ENCODE data around the gene WDFY1. TPM values are rescaled to one million over a fixed set of nuclear protein-coding genes. Genes with fewer than 3 reads are reported as not detected.

The WDFY1 gene
- total RNA-seq, 1 donor from 2014 or later = 177 TPM

DNA sequence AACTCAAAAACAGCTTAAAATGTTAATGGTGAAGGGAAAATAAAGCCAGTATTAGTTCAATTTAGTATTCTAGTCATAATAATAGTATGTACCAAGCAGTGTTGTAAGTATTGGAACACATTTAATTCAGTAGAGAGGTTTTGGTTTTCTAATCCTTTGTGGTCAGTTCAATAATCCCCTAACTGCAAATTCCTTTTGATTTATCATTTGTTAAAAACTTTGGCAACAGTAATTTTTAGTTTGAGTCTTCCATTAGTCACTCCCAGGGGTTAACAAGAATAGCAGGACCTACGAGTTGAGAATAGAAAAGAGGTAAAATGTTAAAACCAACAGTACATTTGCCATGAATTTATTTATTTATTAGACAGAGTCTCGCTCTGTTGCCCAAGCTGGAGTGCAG, 22.8 kb upstream of the WDFY1 start:
- H3K36me3 ChIP-seq = peaks cover 23% of the 10 kb centered on the region
- Mint-ChIP-seq H3K36me3 (peaks cover 2% of the 10 kb centered on the region), H3K4me1 (no peaks in the 10 kb centered on the region), H3K27ac (no peak overlapping the region), H3K4me3 (no peak overlapping the region), H3K27me3 (ENCODE audit: insufficient read depth, low read depth) (no peaks in the 10 kb centered on the region), H3K9me3 (no peaks in the 10 kb centered on the region)
- H3K27me3 ChIP-seq = no peaks in the 10 kb centered on the region
- H3K4me1 ChIP-seq = no peaks in the 10 kb centered on the region
- DNase-seq (ENCODE audit: low spot score) = no peak
- H2AFZ ChIP-seq (replicated peaks) = no peak overlapping the region
- peaks cover 23% of the 10 kb centered on the region for H3K79me2 ChIP-seq (ENCODE audit: low read depth)
- no peak overlapping the region for H3K4me2 ChIP-seq
- H3F3A ChIP-seq (ENCODE audit: low read depth) = peaks cover 26% of the 10 kb centered on the region
- H3K9ac ChIP-seq = no peak overlapping the region
- H3K27ac ChIP-seq = no peak overlapping the region
- no peak overlapping the region for H3K4me3 ChIP-seq
- H3K9me3 ChIP-seq (ENCODE audit: low read depth) = no peaks in the 10 kb centered on the region
- peaks cover 5% of the 10 kb centered on the region for H4K20me1 ChIP-seq (ENCODE audit: low read depth)
- TF ChIP-seq EZH2phosphoT487 (IDR thresholded peaks at IDR 0.05) (no peak), EZH2 (IDR thresholded peaks at IDR 0.05) (no peak)
- TF ChIP-seq, protein P1, sequence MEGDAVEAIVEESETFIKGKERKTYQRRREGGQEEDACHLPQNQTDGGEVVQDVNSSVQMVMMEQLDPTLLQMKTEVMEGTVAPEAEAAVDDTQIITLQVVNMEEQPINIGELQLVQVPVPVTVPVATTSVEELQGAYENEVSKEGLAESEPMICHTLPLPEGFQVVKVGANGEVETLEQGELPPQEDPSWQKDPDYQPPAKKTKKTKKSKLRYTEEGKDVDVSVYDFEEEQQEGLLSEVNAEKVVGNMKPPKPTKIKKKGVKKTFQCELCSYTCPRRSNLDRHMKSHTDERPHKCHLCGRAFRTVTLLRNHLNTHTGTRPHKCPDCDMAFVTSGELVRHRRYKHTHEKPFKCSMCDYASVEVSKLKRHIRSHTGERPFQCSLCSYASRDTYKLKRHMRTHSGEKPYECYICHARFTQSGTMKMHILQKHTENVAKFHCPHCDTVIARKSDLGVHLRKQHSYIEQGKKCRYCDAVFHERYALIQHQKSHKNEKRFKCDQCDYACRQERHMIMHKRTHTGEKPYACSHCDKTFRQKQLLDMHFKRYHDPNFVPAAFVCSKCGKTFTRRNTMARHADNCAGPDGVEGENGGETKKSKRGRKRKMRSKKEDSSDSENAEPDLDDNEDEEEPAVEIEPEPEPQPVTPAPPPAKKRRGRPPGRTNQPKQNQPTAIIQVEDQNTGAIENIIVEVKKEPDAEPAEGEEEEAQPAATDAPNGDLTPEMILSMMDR (IDR thresholded peaks at IDR 0.05) = no peak

DNA sequence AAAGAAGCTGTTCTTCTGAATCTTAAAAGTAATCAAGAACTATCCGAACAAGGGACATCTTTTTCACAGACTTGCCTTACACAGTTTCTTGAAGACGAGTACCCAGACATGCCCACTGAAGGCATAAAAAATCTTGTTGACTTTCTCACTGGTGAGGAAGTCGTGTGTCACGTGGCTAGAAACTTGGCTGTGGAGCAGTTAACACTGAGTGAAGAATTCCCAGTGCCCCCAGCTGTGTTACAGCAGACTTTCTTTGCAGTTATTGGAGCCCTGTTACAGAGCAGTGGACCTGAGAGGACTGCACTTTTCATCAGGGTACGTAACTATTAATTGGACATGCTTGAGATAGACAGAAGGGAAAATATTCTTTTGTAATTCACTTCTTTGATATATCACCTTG, 14.6 kb upstream of the WDFY1 start:
- H3K4me1 ChIP-seq = peaks cover 46% of the 10 kb centered on the region

DNA sequence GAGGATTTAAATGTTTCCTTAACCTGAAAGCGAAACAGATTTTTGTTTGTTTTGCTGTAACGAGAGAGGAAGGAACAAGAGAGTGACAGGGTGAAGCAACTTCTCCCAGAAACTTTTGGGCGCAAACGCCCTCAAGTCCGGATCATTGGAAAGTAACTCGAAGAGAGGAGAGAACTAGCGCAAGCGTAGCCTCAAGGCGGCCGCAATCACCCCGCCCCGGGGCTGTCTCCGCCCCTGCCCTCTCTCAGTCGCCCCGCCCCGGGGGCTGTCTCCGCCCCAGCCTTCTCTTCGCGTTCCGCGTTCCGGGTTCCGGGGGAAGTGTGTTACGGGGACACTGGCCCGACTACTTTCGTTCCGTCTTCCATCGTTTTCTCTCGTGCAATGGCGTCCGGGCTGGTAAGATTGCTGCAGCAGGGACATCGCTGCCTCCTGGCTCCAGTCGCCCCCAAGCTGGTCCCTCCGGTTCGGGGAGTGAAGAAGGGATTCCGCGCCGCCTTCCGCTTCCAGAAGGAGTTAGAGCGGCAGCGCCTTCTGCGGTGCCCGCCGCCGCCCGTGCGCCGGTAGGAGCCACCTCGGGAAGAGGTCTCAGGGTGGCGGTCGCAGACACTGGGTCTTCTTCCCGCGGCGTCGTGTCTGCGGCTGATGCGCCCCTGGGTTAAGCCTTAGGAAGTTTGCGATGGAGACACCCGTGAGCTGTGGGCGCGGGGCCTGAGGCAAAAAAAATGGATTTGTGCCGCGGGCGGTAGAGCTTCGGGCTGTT, 12.1 kb upstream of the WDFY1 start, which contains the start of gene MRPL44:
TSS of gene MRPL44 (plus strand) at position 372 of the 760 bp plus-strand sequence. CDS start at position 382, 10 bp downstream.
- Histone ChIP-seq H2AFZ (replicated peaks) (peak within 1 kb of the TSS; percentile 87), H3K9ac (peak within 1 kb of the TSS; percentile 97), H3K27me3 (no peaks in the 10 kb centered on the region), H3F3A (ENCODE audit: low read depth) (peaks cover 36% of the 10 kb centered on the region), H3K9me3 (ENCODE audit: low read depth) (no peaks in the 10 kb centered on the region), H3K4me1 (peaks cover 69% of the 10 kb centered on the region), H3K79me2 (ENCODE audit: low read depth) (peaks cover 50% of the 10 kb centered on the region), H3K36me3 (no peaks in the 10 kb centered on the region), H4K20me1 (ENCODE audit: low read depth) (peaks cover 43% of the 10 kb centered on the region), H3K4me3 (peak within 1 kb of the TSS; percentile 92), H3K27ac (peak within 1 kb of the TSS; percentile 75), H3K4me2 (peak within 1 kb of the TSS; percentile 89)
- H3K4me3 Mint-ChIP-seq = peak within 1 kb of the TSS; percentile 95
- H3K27me3 Mint-ChIP-seq (ENCODE audit: insufficient read depth, low read depth) = peaks cover 6% of the 10 kb centered on the region
- no peaks in the 10 kb centered on the region for H3K9me3 Mint-ChIP-seq
- TF ChIP-seq EZH2phosphoT487 (IDR thresholded peaks at IDR 0.05) (no peak), EZH2 (IDR thresholded peaks at IDR 0.05) (peak; percentile 62)
- TF ChIP-seq, protein P1 (IDR thresholded peaks at IDR 0.05) = peak; percentile 8
- H3K27ac Mint-ChIP-seq = peak within 1 kb of the TSS; percentile 90
- peaks cover 53% of the 10 kb centered on the region for H3K4me1 Mint-ChIP-seq
- DNase-seq (ENCODE audit: low spot score) = peak; percentile 98
- peaks cover 16% of the 10 kb centered on the region for H3K36me3 Mint-ChIP-seq

More for the DNA sequence above, 14.6 kb upstream of the WDFY1 start:
- Histone ChIP-seq H3K4me3 (peak overlapping the region; percentile 32), H3K27ac (no peak overlapping the region), H3K4me2 (peak overlapping the region; percentile 89), H3K9me3 (ENCODE audit: low read depth) (no peaks in the 10 kb centered on the region), H3K36me3 (peaks cover 10% of the 10 kb centered on the region), H4K20me1 (ENCODE audit: low read depth) (peaks cover 55% of the 10 kb centered on the region), H3F3A (ENCODE audit: low read depth) (peaks cover 16% of the 10 kb centered on the region), H3K9ac (no peak overlapping the region), H3K27me3 (no peaks in the 10 kb centered on the region), H3K79me2 (ENCODE audit: low read depth) (peaks cover 74% of the 10 kb centered on the region), H2AFZ (replicated peaks) (no peak overlapping the region)
- TF ChIP-seq EZH2phosphoT487 (IDR thresholded peaks at IDR 0.05) = no peak
- TF ChIP-seq, protein P1 (IDR thresholded peaks at IDR 0.05) = no peak
- no peak for TF ChIP-seq EZH2 (IDR thresholded peaks at IDR 0.05)
- H3K9me3 Mint-ChIP-seq = no peaks in the 10 kb centered on the region
- H3K27ac Mint-ChIP-seq = no peak overlapping the region
- H3K27me3 Mint-ChIP-seq (ENCODE audit: insufficient read depth, low read depth) = peaks cover 6% of the 10 kb centered on the region
- DNase-seq (ENCODE audit: low spot score) = no peak
- peaks cover 18% of the 10 kb centered on the region for H3K36me3 Mint-ChIP-seq
- H3K4me3 Mint-ChIP-seq = no peak overlapping the region
- peaks cover 42% of the 10 kb centered on the region for H3K4me1 Mint-ChIP-seq
